Measurements from ENCODE around the gene MBL2. TPM values are rescaled to one million over a fixed set of nuclear protein-coding genes. Genes with fewer than 3 reads are reported as not detected.

Gene MBL2
- total and polyA plus RNA-seq, 2 donors from 2014 or later = not detected

GRCh38 chr10:52758406-52758805, 14.2 kb downstream of the MBL2 start:
- H3K36me3 ChIP-seq (ENCODE audit: control insufficient read depth in 2 of 3, insufficient read depth in 3 of 3, low read length in 3 of 3) = no peaks in the 10 kb centered on the region

DNA sequence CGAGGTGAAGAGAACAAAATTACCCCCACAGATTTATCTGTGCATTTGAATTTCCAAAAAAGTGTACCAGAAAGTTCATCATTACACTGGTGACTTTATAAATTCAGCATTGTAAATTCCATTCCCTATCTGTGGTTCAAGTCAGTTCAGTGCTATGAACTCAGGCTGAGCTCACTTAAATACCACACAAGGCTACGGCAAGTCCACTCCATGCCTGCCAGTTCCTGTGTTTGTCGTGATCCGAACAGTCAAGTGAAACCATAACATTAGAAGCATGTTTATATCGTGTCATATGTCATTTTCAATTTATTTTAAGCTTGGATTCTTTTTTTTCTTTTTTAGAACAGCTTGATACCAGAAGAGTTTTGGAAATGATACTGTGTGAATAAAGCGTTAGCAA, 14.8 kb downstream of the MBL2 start:
- H3K27ac ChIP-seq (ENCODE audit: low read depth in 2 of 2, low read length in 2 of 2) = no peak overlapping the region
- H3K4me3 ChIP-seq (ENCODE audit: low read length in 3 of 3) = no peak overlapping the region
- TF ChIP-seq, protein P1, sequence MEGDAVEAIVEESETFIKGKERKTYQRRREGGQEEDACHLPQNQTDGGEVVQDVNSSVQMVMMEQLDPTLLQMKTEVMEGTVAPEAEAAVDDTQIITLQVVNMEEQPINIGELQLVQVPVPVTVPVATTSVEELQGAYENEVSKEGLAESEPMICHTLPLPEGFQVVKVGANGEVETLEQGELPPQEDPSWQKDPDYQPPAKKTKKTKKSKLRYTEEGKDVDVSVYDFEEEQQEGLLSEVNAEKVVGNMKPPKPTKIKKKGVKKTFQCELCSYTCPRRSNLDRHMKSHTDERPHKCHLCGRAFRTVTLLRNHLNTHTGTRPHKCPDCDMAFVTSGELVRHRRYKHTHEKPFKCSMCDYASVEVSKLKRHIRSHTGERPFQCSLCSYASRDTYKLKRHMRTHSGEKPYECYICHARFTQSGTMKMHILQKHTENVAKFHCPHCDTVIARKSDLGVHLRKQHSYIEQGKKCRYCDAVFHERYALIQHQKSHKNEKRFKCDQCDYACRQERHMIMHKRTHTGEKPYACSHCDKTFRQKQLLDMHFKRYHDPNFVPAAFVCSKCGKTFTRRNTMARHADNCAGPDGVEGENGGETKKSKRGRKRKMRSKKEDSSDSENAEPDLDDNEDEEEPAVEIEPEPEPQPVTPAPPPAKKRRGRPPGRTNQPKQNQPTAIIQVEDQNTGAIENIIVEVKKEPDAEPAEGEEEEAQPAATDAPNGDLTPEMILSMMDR (IDR thresholded peaks at IDR 0.05; ENCODE audit: borderline replicate concordance, extremely low read depth, insufficient read depth) = no peak

More at GRCh38 chr10:52758406-52758805, 14.2 kb downstream of the MBL2 start:
- H3K4me3 ChIP-seq (ENCODE audit: low read length in 3 of 3) = no peak overlapping the region
- H3K27ac ChIP-seq (ENCODE audit: low read depth in 2 of 2, low read length in 2 of 2) = no peak overlapping the region
- H3K27me3 ChIP-seq (ENCODE audit: control insufficient read depth, insufficient read depth, low read length) = no peaks in the 10 kb centered on the region
- TF ChIP-seq, protein P1 (IDR thresholded peaks at IDR 0.05; ENCODE audit: borderline replicate concordance, extremely low read depth, insufficient read depth) = no peak
- no peaks in the 10 kb centered on the region for H3K4me1 ChIP-seq (ENCODE audit: control insufficient read depth in 2 of 3, insufficient read depth in 2 of 3, low read depth in 1 of 3, low read length in 3 of 3)
- no peaks in the 10 kb centered on the region for H3K9me3 ChIP-seq (ENCODE audit: control insufficient read depth in 2 of 3, insufficient read depth in 1 of 3, low read length in 3 of 3)
- FAIRE-seq = no peak
- intact Hi-C loops (cut with DNase I) = no loop called here
- H3K9ac ChIP-seq (ENCODE audit: low read length in 3 of 3) = no peak overlapping the region
- DNase-seq = no peak

GRCh38 chr10:52756966-52757365, 15.6 kb downstream of the MBL2 start:
- Histone ChIP-seq H3K4me3 (ENCODE audit: low read length in 3 of 3) (no peak overlapping the region), H3K36me3 (ENCODE audit: control insufficient read depth in 2 of 3, insufficient read depth in 3 of 3, low read length in 3 of 3) (no peaks in the 10 kb centered on the region), H3K27ac (ENCODE audit: low read depth in 2 of 2, low read length in 2 of 2) (no peak overlapping the region), H3K4me1 (ENCODE audit: control insufficient read depth in 2 of 3, insufficient read depth in 2 of 3, low read depth in 1 of 3, low read length in 3 of 3) (no peaks in the 10 kb centered on the region), H3K9ac (ENCODE audit: low read length in 3 of 3) (no peak overlapping the region), H3K9me3 (ENCODE audit: control insufficient read depth in 2 of 3, insufficient read depth in 1 of 3, low read length in 3 of 3) (no peaks in the 10 kb centered on the region), H3K27me3 (ENCODE audit: control insufficient read depth, insufficient read depth, low read length) (no peaks in the 10 kb centered on the region)
- no peak for DNase-seq
- no peak for FAIRE-seq
- TF ChIP-seq, protein P1 (IDR thresholded peaks at IDR 0.05; ENCODE audit: borderline replicate concordance, extremely low read depth, insufficient read depth) = no peak
- intact Hi-C loops (cut with DNase I) = no loop called here

More for the DNA sequence above, 14.8 kb downstream of the MBL2 start:
- DNase-seq = no peak
- no peaks in the 10 kb centered on the region for H3K9me3 ChIP-seq (ENCODE audit: control insufficient read depth in 2 of 3, insufficient read depth in 1 of 3, low read length in 3 of 3)
- H3K27me3 ChIP-seq (ENCODE audit: control insufficient read depth, insufficient read depth, low read length) = no peaks in the 10 kb centered on the region
- no peak overlapping the region for H3K9ac ChIP-seq (ENCODE audit: low read length in 3 of 3)
- H3K36me3 ChIP-seq (ENCODE audit: control insufficient read depth in 2 of 3, insufficient read depth in 3 of 3, low read length in 3 of 3) = no peaks in the 10 kb centered on the region
- H3K4me1 ChIP-seq (ENCODE audit: control insufficient read depth in 2 of 3, insufficient read depth in 2 of 3, low read depth in 1 of 3, low read length in 3 of 3) = no peaks in the 10 kb centered on the region
- intact Hi-C loops (cut with DNase I) = no loop called here
- FAIRE-seq = no peak

GRCh38 chr10:52756295-52756694, 16.3 kb downstream of the MBL2 start:
- Histone ChIP-seq H3K27ac (ENCODE audit: low read depth in 2 of 2, low read length in 2 of 2) (no peak overlapping the region), H3K27me3 (ENCODE audit: control insufficient read depth, insufficient read depth, low read length) (no peaks in the 10 kb centered on the region), H3K4me3 (ENCODE audit: low read length in 3 of 3) (no peak overlapping the region), H3K36me3 (ENCODE audit: control insufficient read depth in 2 of 3, insufficient read depth in 3 of 3, low read length in 3 of 3) (no peaks in the 10 kb centered on the region), H3K9me3 (ENCODE audit: control insufficient read depth in 2 of 3, insufficient read depth in 1 of 3, low read length in 3 of 3) (no peaks in the 10 kb centered on the region), H3K9ac (ENCODE audit: low read length in 3 of 3) (no peak overlapping the region), H3K4me1 (ENCODE audit: control insufficient read depth in 2 of 3, insufficient read depth in 2 of 3, low read depth in 1 of 3, low read length in 3 of 3) (no peaks in the 10 kb centered on the region)
- DNase-seq = no peak
- FAIRE-seq = no peak
- intact Hi-C loops (cut with DNase I) = no loop called here
- TF ChIP-seq, protein P1 (IDR thresholded peaks at IDR 0.05; ENCODE audit: borderline replicate concordance, extremely low read depth, insufficient read depth) = no peak
